Fibroblast of mammary gland (primary cell): ENCODE results near the gene OTOP3.

Experiments
- DNase-seq: peaks from one replicate; pipeline ENCODE4 v3.0.0-alpha.2; 2010; ENCODE audit warnings: low read depth
- H3K4me3 ChIP-seq: 2 replicates; pipeline ENCODE4 v1.5.1; 2011; ENCODE audit warnings: low read depth, mild to moderate bottlenecking, low read length, moderate library complexity; ENCODE audit not compliant: control insufficient read depth
- TF ChIP-seq, protein P1 (sequence below): conservative IDR thresholded peaks from 2 replicates; pipeline ENCODE4 v1.5.1; 2011; ENCODE audit warnings: low read depth, low read length, inconsistent platforms; ENCODE audit not compliant: control insufficient read depth, insufficient read depth

The OTOP3 gene

DNA sequence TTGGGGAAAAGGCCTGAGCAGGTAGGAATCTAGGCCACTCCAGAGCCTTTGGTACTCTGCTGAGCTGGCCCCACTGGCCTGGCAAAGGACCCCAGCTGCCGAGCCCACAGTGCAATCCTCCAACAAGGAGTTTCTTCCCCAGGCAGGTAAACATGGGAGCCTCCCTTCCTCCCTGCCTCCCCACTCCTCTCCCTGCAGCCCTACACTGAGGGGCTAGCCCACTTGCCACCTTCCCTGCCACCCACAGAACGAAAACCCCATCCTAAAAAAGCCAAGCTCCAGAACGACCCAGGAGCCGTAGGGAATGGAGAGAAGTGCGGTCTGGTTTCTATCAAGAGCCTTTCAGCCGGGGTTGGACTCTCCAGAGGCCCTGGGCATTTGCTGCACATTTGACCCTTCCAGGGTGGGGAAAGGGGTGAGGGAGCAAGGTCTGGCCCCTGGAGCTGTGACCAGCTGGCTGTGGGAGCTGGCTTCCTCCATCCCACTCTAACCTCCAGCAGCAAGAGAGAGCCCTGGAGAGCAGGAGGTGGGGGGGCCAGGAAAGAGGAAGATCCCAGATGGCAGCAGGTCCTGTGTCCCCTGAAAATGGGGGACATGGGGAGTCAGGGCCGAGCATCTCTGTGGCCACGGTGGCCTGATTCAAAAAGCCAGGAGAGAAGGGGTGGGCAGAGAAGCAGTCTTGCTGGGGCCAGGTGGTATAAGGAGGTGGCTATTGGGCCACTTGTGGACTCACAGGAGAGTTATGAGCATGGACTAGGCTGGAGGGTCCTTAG is 35.6 kb downstream of the OTOP3 start:
- no peak overlapping the region for H3K4me3 ChIP-seq
- DNase-seq: no peak
- TF ChIP-seq, protein P1, sequence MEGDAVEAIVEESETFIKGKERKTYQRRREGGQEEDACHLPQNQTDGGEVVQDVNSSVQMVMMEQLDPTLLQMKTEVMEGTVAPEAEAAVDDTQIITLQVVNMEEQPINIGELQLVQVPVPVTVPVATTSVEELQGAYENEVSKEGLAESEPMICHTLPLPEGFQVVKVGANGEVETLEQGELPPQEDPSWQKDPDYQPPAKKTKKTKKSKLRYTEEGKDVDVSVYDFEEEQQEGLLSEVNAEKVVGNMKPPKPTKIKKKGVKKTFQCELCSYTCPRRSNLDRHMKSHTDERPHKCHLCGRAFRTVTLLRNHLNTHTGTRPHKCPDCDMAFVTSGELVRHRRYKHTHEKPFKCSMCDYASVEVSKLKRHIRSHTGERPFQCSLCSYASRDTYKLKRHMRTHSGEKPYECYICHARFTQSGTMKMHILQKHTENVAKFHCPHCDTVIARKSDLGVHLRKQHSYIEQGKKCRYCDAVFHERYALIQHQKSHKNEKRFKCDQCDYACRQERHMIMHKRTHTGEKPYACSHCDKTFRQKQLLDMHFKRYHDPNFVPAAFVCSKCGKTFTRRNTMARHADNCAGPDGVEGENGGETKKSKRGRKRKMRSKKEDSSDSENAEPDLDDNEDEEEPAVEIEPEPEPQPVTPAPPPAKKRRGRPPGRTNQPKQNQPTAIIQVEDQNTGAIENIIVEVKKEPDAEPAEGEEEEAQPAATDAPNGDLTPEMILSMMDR: no peak

DNA sequence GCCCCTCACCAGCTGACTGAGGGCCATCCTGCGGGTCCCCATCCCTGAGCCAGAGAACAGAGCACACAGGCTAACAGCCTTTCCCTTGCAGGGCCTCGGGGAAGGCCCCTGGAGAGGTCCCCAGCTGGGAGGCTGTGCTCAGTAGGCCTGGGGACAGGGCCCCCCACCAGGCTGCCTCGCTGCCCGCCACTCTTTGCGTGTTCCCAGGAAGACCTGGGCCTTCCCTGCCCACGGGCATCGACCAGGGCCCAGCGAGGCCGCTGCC is 36.1 kb downstream of the OTOP3 start:
- TF ChIP-seq, protein P1: no peak
- DNase-seq: no peak
- no peak overlapping the region for H3K4me3 ChIP-seq

- DNase-seq: no peak
- TF ChIP-seq, protein P1: no peak
- H3K4me3 ChIP-seq: no peak within 1 kb of the TSS
Measured at GRCh38 chr17:74972107-74972972, 36.6 kb downstream of the OTOP3 start, which contains the start of gene HID1. HID1 (minus strand) TSS chr17:74972759; CDS start chr17:74972656, 103 bp downstream.

DNA sequence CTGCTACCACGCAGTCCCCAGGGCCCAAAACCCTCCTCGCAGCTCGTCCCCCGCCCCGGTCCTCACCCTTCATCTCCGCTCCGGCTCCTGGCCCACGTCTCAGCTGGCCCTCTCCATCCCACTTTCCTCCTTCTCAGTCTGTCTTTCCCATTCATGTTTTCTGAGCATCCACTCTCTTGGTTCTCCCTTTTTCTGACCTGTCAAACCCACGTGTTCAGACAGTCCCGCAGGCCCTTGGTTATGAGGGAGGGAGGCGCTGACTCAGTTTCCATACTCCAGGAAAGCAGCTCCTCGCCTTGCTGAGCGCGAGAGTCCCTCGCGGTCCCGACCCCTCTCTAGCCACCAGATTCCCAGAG is 37.3 kb downstream of the OTOP3 start:
- DNase-seq: no peak
- H3K4me3 ChIP-seq: no peak overlapping the region
- TF ChIP-seq, protein P1: no peak

DNA sequence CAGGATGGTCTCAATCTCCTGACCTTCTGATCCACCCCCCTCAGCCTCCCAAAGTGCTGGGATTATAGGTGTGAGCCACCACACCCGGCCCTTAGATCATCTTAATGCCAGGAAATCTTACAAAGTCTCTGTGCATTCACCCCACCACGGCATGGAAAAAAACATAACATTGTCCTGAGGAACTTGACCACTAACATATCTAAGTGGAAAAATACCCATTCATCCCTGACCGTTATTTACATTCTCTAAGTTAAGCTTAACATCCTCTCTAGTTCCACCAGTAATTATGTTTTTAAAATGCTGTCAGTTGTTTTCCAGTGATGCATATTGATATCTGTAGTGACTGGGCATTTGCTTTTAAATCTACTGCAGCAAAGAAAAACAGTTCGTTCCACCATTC is 40.2 kb downstream of the OTOP3 start:
- no peak for DNase-seq
- H3K4me3 ChIP-seq: no peak overlapping the region
- TF ChIP-seq, protein P1: no peak

GRCh38 chr17:74977802-74978201 is 42.1 kb downstream of the OTOP3 start:
- DNase-seq: no peak
- TF ChIP-seq, protein P1: no peak
- H3K4me3 ChIP-seq: no peak overlapping the region

DNA sequence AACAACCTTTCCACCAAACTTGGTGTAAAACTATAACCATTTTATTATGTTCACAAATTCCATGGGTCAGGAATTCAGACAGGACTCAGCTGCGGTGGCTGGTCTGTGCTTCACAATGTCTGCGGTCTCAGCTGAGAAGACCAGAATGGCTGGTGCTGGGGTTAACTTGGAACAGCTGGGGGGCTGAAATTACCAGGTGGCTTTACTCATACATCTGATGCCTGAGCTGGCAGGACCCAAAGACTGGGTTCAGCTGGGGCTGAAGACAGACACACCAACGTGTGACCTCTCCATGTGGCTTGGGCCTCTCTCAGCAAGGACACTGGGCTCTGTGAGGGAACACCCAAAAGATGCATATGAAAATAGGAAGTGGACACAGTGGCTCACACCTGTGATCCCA is 42.5 kb downstream of the OTOP3 start:
- no peak for DNase-seq
- TF ChIP-seq, protein P1: no peak
- H3K4me3 ChIP-seq: no peak overlapping the region
